ENCODE measurements around the gene GPR160. TPM values are rescaled to one million over a fixed set of nuclear protein-coding genes. Genes with fewer than 3 reads are reported as not detected.

Gene GPR160
- total RNA-seq, 1 experiment from 2014 or later = 1.8 TPM

DNA sequence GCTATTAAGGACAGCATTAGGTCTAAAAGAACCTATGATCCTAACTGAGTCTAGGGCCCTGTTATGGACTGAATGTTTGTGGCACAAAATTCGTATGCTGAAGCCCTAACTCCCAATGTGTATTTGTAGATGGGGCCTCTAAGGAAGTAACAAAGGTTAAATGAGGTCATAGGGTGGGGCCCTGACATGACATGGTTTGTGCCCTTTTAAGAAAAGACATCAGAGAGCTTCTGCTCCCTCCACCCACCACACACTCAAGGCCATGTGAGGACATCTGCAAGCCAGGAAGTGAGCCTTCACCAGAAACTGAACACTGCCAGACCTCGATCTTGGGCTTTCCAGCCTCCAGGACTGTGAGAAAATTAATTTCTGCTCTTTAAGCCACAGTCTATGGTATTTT, 94.5 kb downstream of the GPR160 start:
- Mint-ChIP-seq H3K4me1 (ENCODE audit: insufficient read depth, unreplicated experiment) (peaks cover 11% of the 10 kb centered on the region), H3K9me3 (ENCODE audit: unreplicated experiment) (no peaks in the 10 kb centered on the region), H3K27ac (ENCODE audit: low read depth, unreplicated experiment) (no peak overlapping the region), H3K4me3 (ENCODE audit: unreplicated experiment) (no peak overlapping the region), H3K27me3 (ENCODE audit: insufficient read depth, unreplicated experiment) (no peaks in the 10 kb centered on the region), H3K36me3 (ENCODE audit: insufficient read depth, unreplicated experiment) (peaks cover 72% of the 10 kb centered on the region)
- intact Hi-C loops (cut with micrococcal nuclease) = no loop called here
- ChIA-PET CTCF (no interaction called here), POLR2A (interaction anchor here (1.6 kb wide), 1 partner anchor 9 kb away, joined by 7 read pairs; no protein-coding TSS in a partner anchor)
- no peak for TF ChIP-seq CTCF (IDR thresholded peaks at IDR 0.05; ENCODE audit: unreplicated experiment)
- BruUV-seq (replicated peaks) = no TSS peak
- DNase-seq (ENCODE audit: unreplicated experiment) = no peak

Other genes with a start within 250 kb of the GPR160 start
- not detected in 2 replicates for gene LRRIQ4, start 225.1 kb upstream of the GPR160 start, total RNA-seq (2022)
- gene LRRC34, start 225.1 kb upstream of the GPR160 start, total RNA-seq (2022) = not detected in 2 replicates
- not detected in 2 replicates for gene LRRC31, start 168.1 kb upstream of the GPR160 start, total RNA-seq (2022)
- not detected in 2 replicates for gene SAMD7, start 126.4 kb upstream of the GPR160 start, total RNA-seq (2022)
- gene SEC62, start 71.2 kb upstream of the GPR160 start, total RNA-seq (2022) = 58.5 and 62.1 TPM in 2 replicates
- 54.3 and 65.3 TPM in 2 replicates for gene PHC3, start 143.7 kb downstream of the GPR160 start, total RNA-seq (2022)
- gene PRKCI, start 184.4 kb downstream of the GPR160 start, total RNA-seq (2022) = 46.3 and 62.8 TPM in 2 replicates